ENCODE measurements around the gene USP13.
"Not testable (repeated sequence)": the region's sequence is repeated elsewhere in the genome, so short reads cannot be mapped to it uniquely, and the experiment has no call there.

USP13 gene

DNA sequence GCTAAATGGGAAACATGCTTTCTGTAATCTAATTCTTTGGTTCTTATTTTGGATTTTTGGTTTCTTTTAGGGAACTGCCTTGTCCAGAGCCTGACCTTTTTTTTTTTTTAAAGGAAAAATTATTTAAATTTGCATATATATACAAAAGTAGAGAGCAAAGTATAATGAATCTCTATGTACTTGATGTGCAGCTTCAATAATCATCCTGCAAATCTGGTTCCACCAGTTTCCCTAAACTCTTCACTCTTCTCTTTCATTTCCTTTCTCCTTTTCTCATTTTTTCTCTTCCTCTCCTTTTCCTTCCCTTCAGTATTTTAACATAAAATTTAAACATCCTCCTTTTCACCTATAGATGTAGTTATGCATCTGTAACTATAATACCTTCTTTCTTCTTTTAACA lies 82.5 kb downstream of the USP13 start:
- DNase-seq (ENCODE audit: low spot score): no peak

DNA sequence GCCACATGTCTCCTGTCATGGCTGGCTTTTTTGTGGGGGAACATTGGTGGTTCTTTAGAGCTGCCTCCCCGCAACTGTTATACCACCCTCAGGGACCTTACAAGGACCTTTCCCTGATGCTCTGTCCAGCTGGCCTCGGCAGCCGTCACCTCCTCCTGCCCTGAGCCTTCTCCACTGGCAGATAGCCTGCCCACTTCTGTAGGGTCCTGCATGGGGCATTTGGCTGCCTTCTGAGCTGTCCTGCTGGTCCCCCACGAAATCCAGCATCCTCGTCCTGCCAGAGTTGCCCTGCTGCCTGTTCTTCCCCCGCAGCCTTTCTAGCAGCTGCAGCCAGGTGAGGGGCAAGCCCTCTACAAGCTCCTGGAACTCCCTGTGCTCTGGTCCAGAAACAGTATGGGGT lies 86.2 kb downstream of the USP13 start:
- no peak for DNase-seq (ENCODE audit: low spot score)

DNA sequence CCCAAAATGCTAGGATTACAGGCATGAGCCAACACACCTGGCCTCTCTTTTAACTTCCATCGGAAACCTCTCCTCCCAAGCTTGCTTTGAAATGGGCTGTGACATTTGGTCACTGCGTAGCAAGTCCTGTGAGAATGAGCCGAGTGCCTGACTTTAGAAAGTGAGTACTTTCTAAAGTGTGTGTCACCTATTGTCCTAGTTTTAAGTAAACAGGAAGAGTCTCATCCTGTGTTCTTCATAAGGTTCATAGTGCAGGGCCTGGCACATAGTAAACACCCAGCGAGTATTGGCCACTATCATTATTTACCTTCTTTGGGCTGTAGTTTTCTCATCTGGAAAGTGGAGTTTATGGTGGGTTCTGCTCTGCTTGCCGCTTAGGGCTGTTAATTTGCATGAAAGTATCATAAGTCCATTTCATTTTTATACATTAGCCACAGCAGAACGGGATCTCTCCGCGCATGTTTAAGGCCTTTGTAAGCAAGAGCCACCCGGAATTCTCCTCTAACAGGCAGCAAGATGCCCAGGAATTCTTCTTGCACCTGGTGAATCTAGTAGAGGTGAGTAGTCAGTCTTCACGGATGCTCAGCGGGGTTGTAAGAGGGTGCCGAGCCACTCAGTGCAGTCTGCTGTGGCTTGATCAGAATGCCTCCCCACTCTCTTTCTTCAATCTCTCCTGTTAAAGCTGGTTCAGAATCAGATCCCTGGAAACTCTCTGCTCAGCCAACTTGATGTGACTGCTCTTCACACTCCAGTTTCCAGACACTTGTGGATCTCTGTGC lies 87.2 kb downstream of the USP13 start:
- no peak for DNase-seq (ENCODE audit: low spot score)

DNA sequence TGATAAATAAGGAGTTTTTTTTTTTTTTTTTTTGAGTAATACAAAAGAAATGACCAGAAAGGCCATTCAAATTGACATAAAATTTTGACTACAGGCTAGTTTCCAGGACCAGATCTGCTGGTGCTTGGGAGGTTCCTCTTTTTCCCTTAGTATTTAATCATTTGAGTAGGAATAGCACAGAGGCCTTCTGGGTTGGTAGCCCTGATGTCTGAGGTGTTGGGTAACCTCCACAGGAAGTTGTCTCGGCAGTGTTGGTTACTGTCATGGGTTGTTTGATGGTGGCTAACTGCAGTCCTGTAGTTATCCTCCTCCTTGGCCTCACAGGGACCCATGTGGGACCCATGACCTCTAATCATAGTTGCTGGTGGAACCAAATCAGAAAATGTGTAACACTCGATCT lies 91.1 kb downstream of the USP13 start:
- DNase-seq (ENCODE audit: low spot score): no peak

DNA sequence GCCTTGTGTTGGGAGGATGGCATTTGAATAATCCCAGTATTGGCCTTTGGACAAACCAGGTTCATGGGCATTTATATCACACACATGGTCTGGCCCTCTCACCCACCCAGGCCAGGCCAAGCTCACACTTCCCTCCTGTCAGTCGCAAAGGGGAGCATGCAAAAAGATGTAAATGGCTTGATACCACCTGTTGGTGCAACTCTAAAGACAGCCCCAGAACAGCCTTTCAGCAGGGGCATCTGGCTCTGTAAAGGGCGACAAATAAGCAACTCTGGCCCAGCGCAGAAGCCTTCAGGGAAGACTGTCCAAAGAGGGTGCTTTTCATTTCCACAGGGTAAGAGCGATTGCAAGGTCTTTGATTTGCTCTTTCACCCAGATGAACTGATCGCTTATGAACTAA lies 91.8 kb downstream of the USP13 start:
- no peak for DNase-seq (ENCODE audit: low spot score)

DNA sequence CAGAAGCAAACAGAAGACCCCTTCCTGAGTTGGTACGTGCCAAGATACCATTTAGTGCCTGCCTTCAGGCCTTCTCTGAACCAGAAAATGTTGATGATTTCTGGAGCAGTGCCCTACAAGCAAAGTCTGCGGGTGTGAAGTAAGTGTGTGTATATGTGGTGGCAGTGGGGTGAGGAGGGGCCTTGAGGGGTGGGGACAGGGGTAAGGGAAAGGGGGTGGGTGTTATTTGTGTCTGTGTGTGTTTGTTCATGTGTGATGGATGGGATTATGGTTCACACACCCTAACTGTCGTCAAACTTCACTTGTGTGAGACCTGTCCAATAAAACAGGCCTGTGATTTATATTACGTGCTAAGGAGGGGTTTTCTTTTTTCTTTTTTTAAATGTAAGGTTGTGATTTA lies 92.2 kb downstream of the USP13 start:
- no peak for DNase-seq (ENCODE audit: low spot score)

DNA sequence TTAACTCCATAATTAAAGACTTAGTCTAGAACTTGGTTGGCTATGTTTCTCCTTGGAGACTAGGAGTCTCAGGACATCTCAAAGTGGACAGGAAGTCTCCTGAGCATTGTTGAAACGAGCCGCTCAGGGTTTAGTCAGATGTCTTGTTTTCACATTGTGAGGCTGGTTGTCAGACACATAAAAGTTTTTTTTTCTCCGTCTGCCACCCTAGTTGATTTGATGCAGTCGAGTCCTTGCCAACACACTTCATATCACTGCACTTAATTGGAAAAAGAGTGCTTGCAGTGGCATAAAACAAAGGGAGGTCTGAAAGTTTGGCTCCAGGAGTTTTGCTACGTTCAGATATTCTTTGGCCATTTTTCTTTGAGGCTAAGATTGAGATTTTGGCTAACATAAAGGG lies 92.9 kb downstream of the USP13 start:
- DNase-seq (ENCODE audit: low spot score): no peak

DNA sequence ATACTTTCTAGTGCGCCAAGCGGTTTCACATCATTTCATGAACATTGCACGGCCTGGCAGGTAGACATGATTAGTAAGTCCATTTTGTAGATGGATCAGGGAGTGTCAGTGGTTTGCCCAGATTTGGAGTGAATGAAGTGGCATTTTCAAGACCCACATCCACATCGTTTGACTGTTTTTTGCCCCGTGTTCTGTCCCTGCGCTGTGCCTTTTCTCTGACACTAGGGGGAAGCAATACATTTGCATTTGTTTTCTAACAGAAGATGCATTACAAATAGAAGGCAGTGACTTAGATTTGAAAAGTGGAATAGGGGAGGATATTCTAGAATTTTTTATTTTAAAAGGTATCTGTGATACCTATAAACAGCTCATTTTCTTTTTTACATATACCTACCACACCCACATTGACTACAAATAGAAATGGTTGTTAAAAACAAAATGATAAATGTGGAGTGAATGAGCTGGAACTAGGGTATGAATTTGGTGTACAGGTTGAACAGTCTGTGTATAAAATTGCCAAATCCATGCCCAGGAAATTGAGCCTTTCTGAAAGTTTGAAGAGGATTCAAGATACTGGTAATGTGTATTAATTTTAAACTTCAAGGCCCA lies 98.0 kb downstream of the USP13 start:
- DNase-seq (ENCODE audit: low spot score): peak; percentile 21

DNA sequence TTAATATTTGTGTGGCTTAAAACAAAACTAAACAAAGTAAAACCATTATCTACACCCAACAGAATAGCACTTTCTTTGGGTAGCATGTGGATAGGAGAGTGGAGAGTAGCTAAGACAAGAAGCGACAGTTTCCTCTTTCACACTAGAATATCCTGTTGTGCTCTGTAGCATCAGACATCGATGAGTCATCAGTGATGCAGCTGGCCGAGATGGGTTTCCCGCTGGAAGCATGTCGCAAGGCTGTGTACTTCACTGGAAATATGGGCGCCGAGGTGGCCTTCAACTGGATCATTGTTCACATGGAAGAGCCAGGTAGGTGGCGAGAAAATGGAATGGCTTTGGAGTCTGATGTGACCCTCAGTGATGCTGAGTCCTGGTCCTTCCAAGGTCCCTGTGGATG lies 108.1 kb downstream of the USP13 start:
- no peak for DNase-seq (ENCODE audit: low spot score)

DNA sequence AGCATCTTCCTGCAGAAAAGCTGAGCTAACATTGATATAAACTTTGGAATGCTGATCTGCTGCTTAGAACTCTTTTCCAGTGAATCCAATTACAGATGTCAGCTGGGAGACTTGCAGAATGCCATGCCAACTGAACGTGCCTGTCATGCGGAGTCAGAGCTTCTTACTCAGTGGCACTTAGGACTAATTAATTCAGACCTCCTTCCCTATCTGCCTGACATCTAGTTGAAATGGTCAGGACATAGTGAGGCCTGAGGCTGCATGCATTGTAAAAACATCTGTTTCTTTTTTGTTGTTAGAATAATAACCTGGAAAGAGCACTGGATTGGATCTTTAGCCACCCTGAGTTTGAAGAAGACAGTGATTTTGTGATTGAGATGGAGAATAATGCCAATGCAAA lies 112.6 kb downstream of the USP13 start:
- DNase-seq (ENCODE audit: low spot score): no peak

DNA sequence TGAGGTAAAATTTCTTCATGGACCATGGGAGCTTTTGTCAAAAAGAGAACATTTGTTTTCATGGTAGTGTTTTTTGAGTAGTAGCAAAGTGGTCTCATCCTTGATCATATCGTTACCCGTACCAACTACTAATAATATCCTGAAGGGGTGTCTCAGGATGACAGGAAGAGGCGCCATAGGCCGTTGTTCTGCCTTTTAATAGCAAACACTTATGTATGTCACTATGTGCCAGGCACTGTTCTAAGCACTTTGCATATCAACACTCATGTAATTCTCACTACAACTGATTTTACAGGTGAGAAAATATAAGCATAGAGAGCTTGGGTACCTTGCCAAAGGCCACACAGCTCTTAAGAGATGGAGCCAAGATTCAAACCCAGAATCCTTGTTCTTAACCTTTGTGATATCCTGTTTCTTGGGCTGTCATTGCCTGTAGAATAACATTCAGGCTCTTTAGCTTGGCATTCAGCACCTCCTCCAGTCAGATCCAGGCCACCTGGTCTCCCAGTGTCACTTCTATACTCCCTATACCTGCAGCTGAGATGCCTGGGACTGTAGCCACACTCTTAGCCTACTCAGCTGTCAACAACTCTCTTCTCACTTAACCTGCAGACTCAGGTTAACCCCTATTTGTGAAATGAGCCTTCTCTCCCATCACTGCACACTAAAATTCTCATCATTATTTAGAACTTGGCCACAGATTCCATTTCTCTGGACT lies 113.7 kb downstream of the USP13 start:
- DNase-seq (ENCODE audit: low spot score): no peak

DNA sequence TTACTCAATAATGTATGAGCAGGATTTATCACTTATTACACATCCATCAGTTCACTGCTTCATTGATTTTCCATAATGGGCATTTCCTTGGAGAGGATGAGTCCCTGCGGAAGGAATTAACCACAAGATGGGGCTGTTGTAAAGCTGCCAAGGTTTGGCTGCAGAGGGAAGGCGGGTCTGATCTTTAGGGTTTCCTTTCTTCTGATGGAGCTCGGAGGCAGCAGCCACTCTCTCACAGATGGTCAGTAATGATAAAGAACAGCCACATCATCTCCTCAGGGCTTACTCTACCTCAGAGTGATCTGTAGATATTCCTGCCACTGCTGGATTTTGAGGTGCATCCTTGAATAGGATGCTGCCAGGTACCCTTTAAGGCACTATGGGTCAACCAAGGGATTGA lies 115.2 kb downstream of the USP13 start:
- DNase-seq (ENCODE audit: low spot score): peak; percentile 45

DNA sequence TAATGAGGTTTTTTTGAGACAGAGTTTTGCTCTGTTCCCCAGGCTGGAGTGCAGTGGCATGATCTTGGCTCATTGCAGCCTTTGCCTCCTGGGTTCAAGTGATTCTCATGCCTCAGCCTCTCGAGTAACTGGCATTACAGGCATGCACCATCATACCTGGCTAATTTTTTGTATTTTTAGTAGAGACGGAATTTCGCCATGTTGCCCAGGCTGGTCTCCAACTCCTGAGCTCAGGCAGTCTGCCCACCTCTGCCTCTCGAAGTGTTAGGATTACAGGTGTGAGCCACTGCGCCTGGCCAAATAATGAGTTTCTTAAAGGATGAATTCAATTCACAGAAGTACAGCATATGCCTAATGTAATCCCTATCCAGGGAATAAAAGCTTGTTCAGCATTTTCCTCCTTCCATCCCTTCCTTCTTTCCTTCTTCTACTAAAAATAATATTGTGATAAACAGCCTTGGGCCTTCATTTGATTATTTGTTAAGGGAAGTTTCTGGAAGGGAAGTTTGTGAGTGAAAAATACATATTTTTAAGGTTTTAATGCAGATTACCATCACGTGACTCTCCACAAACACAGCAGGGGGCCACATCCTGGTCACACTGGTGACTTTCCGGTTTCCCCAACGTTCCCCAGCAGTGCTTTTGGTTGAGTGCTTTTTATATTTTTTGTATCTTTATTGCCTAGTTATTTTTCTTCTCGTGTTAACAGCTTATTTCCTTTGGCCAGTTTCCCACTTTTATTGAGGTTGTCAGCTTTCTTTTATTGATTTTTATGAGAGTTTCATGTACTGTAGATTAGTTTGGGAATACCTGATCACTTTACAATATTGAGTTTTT lies 116.8 kb downstream of the USP13 start:
- no peak for DNase-seq (ENCODE audit: low spot score)

DNA sequence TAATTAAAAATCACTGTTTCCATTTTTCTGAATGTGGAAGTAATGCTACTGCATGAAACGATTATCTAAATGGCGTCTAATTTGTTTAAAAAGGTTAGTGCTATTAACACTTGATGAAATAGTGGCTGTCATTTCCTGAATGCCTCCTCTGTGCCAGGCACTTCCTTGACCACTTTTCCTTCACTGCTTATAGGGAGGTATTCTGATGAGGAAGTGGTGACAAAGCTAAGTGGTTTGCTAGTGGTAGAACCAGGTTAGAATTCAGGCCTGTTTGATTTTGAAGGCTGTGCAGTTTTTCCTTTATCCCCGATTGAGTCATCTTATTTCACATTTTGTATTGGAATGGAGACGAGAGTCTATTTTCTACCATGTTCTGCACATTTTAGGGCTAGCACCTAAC lies 119.0 kb downstream of the USP13 start:
- DNase-seq (ENCODE audit: low spot score): no peak

DNA sequence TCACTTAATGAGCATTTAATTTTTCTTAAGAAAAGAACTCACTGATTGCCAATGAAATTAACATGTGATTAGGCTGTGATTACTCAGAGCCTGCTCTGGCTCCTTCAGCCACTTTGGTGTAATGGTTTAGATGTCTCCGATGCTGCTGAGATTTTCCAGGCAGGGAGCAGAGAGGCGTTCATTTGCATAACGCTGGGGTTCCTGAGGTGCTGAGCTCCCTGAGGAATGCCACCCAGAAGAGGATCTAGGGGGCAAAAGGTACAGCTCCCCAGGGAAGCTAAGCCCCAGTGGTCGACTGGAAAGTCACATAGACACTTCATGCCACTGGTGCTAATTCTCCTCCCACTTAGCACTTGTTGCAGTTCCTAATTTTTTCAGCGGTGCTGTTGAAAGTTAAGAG lies 119.5 kb downstream of the USP13 start:
- no peak for DNase-seq (ENCODE audit: low spot score)

DNA sequence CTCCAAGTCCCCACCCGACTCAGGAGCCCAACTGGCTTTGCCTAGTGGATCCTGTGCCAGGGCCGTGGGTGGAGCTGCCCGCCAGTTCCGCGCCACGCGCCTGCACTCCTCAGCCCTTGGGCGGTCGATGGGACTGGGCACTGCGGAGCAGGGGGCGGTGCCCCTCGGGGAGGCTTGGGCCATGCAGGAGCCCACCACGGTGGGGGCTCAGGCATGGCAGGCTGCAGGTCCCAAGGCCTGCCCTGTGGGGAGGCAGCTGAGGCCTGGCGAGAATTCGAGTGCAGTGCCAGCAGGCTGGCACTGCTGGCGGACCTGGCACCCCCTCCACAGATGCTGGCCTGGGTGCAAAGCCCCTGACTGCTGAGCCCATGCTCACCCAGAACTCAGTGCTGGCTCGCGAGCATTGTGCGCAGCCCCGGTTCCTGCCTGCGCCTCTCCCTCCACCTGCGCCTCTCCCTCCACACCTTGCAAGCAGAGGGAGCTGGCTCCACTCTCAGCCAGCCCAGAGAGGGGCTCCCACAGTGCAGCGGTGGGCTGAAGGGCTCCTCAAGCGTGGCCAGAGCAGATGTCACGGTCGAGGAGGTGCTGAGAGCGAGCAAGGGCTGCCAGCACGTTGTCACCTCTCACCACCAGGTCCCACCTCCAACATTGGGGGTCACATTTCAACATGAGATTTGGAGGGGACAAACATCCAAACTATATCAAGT lies 122.7 kb downstream of the USP13 start:
- no peak for DNase-seq (ENCODE audit: low spot score)

DNA sequence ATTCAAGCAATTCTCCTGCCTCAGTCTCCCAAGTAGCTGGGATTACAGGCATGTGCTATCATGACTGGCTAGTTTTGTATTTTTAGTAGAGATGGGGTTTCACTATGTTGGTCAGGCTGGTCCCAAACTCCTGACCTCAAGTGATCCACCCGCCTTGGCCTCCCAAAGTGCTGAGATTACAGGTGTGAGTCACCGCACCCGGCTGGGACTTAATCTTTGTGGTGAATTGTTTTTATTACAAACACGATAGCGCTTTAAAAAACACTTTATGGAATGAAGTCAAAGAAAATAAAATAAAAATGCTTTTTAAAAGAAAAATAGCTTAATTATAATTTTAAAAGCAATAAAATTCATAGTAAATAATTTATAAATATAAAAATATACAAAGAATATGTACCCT lies 130.0 kb downstream of the USP13 start:
- not testable (repeated sequence) for DNase-seq (ENCODE audit: low spot score)

DNA sequence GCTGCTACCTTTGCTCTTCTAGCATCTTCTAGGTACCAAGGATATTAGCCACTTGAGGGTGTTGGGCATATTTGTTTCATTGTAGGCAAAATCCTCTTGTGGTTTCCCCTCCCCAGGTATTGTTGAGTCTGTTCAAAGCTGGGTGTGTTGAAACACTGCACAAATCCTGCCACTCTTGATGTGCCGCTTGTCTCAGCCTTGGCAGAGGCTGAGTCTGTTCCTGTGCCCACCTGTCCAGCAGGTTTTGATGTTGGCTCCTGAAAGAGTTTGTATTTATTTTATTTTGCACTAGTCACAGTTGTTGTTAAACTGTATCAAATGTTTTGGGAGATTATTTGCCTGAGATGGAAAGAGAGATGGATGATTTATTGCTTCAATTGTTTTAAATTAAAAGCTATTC lies 136.2 kb downstream of the USP13 start:
- DNase-seq (ENCODE audit: low spot score): no peak

DNA sequence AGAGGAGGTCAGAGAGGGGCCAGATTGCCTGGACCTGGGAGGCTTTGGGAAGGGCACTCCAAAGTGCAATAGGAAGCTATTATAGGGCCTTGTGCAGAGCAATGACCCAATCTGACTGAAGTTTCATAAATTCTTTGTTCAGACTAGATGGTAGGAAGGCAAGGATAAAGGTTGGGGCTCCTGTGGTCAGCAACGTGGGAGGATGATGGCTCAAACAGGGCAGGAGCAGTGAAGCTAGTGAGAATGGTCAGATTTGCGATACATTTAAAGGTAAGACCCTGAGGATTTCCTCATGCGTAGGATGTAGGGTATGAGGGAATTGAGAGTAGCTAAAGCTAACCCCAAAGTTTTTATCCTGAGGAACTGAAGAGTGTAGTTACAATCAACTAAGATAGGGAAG lies 139.0 kb downstream of the USP13 start:
- no peak for DNase-seq (ENCODE audit: low spot score)

DNA sequence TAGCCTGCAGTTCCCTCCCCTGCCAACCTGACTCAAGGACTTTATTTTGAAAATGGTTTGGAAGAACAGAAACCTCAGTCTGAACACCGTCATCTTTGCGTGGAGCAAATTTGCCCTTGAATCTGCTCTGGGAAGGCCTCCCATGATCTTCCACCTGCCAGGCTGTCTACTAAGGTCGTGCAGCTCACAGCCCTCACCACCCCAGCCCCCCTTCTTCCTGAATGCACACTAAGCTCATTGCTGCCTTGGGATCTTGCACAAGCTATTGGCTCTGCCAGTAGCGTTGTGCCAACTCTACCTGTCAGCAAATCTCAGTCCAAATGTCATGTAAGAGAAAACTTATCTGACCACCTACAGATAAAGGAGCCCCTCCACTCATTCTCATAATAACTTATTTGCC lies 141.5 kb downstream of the USP13 start:
- DNase-seq (ENCODE audit: low spot score): no peak

DNA sequence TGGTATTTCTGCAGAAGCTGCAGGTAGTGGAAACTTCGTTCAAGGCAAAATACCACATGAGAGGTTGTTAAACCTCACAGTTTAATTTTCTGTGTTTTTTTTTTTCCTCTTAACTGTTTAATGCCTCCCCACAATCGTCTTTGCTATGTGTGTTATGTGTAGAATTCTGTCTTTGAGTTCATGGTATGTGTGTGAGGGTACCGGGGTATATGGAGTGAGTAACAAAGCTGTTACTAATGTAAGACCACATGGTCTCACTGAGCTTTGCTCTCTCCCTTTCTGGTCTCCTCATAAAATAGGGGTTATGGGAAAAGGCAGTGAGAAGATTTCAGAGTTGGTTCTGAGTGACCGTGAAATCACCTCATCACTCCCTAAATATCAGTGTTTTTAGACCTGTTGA lies 143.6 kb downstream of the USP13 start:
- no peak for DNase-seq (ENCODE audit: low spot score)

DNA sequence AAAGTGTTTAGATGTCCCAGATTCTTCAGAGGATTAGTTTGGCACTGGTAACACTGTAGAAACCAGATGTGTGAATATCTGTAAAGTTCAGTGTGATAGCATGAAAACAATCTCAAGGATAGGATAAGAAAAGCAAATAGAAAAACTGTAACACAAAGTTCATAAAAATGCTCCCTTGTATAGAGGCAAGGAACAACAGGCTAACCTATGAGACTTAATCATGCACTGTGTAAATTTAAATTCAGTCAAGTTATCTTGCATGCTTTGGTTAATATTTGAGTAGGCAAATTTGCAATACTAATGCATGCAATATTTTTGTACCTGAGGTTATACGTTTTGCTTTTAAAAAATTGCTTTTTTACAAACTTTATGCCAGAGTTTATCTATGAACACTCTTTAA lies 144.4 kb downstream of the USP13 start:
- DNase-seq (ENCODE audit: low spot score): no peak
